GM08714 (cell line): Measurements from ENCODE around the gene ABCF2.

Experiments
- H3K4me3 ChIP-seq: fragments of 200-500 bp; sonication (Bioruptor generic); 2 replicates; pipeline ENCODE4 v1.5.1; 2014; ENCODE audit warnings: mild to moderate bottlenecking, low read length, inconsistent platforms
- ZNF274 ChIP-seq: IDR thresholded peaks from 2 replicates; pipeline ENCODE4 v1.6.1; 2012; ENCODE audit warnings: mild to moderate bottlenecking, low read depth, low read length

The ABCF2 gene

DNA sequence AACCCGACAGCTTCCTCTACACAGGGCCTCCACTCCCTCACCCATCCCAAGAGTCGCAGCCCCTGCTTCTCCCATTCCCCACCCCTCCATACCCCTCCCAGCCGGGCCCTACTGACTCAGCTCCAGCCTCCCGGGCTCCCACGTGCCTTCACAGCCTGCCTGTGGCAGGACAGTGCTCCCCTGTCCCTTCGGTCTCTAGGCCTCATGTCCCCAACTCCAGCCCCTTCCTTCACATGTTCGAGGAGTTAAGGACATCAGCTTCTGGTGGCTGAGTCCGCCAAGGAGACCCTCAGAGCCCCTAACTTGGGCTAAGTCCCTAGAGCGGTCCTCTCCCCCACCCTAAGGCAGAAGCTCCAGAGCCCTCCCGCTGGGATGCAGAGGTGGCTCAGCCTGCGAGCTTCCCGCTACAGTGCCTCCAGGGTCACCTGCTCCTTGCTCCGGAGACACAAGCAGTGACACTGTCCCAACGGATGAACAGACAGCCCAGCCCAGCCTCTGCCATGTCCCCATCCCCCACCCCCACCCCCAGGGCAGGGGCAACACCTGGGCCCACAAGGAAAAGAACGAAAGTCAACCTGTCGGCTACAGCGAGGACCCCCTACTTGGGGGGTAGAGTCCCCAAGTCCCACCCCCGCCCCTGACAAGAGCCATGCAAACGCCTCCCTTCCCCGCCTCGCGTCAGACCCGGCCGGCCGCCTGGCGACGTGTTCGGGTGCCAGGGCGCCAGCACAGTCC is 20.8 kb upstream of the ABCF2 start:
- no peak overlapping the region for H3K4me3 ChIP-seq

DNA sequence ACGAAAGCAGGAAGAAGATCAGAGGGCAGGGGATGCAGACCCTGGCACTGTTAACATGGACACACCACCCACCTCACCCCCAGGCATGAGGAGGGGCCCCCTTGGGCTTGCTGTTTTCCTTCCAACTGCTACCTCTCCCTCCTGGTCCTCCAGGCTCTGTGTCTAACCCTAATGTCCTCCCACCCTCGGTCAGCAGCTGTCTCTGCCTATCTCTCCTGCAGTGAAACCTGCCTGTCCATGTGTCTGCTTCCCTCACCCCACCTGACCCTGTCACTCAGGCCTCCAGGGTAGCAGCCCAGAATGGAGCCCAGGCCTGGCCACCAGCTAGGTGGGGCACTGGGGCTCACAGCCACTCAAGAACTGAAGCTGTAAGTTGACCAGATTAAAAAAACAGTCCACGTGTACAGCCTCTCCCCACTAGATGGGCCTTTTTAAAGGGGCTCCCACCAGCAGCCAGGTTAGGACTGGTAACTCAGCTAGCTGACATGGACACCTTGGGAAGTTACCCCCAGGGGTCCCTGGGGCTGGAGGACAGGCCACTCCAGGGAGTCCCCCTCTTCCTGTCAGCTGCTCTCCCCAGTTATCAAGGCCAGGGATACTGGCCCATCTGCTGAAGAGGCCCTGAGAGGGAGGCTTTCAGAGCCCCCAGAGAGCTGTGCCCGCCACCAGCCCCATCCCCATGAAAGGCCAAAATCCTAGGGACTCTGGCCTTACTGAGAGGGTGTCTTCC is 20.0 kb upstream of the ABCF2 start:
- no peak overlapping the region for H3K4me3 ChIP-seq
- no peak for TF ChIP-seq ZNF274

More for the DNA sequence above, 20.8 kb upstream of the ABCF2 start:
- TF ChIP-seq ZNF274: no peak

DNA sequence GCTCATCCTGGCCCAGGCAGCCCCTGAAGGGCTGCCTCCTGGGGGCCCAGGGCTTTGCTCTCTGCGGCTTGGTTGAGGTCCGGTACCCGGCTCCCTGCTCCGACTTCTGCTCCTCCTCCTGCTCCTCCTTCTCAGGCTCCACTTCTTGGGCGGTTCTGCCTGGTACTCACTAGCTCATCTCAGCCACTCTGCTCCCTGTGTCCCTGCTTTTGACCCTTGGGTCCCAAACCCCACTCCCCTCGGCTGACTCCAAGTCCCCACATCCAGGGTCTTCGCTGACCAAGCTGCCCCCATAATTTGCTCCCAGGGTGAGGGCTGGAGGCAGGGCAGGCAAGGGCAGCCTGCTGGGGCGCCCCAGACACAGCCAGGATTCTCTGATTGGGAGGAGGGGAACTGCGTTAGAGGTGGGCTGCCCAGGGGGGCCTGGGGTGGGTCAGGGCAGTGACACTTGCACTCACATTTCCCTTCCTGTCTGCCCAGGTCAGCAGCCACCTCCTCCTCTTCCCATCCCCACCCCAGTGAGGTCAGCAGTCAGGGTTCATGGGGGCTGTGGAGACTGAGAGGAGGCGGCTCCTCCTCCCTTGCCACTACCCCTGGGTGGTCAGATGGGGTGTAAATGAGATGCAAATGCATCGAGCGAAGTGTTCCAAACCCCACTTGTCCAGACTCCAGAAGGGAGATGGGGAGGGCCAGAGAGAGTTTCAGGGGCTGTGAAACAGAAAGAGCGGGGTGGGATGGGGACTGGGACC is 19.3 kb upstream of the ABCF2 start:
- no peak overlapping the region for H3K4me3 ChIP-seq
- TF ChIP-seq ZNF274: no peak

DNA sequence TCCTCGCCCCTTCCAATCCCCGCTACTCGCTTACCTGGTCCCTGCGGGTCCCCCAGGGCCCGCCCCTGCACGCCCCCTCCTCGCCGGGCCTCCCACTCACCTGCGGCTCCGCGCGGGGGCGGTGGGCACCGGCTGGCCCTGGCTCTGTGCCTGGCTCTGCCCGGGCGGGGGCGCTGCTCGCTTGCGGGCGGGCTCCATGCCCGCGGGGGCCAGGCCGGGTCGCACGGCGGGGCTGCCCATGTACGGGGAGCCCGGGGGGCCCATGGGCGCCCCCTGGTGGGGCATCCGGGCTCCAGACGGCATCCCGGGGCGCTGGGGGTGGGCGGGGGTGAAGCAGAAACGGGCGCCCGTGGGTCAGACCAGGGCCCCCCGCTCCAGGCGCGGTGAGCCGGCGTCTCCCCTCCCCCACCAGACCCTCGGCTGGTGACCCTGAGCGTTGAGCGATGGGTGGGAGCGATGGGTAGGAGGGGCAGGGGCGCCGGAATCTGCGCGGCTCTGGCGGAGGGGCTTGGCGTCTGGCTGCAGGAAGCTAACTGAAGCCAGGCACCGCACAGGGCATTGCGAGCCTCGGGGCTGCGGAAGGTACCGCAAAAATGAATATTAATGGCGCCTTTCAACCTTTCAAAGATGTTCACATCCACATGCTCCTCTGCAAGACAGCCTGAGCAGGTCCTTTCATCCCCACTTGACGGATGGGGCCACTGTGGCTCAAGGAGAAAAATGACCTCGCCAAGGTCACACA is 18.5 kb upstream of the ABCF2 start:
- no peak for TF ChIP-seq ZNF274
- H3K4me3 ChIP-seq: peak overlapping the region; percentile 6; the same call in 1 of the 2 replicates

DNA sequence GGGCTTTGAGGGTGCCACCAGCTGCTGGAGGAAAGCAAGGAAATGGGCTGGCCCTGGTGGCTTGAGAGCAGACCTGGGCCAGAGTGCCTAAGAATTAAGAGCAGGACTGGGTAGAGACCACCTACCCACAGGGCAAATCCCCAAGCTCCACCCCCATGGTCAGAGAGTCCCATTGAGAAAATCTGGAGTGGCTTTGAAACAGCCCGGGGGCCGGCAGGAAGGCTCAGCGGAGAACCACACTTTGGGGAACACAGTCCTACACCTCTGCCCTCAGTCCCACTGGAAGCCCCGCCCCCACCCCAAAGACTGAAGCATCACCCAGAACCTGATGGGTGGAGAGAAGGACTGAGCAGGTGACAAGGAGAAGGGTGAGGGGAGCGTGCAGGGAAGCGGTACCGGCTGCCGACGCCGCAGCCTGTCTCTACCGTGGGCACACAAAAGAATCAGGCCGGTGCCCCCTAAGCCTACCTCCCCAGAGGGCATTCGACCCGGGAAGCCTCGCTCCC is 17.9 kb upstream of the ABCF2 start:
- H3K4me3 ChIP-seq: peak overlapping the region; percentile 6; the same call in 1 of the 2 replicates
- TF ChIP-seq ZNF274: no peak

DNA sequence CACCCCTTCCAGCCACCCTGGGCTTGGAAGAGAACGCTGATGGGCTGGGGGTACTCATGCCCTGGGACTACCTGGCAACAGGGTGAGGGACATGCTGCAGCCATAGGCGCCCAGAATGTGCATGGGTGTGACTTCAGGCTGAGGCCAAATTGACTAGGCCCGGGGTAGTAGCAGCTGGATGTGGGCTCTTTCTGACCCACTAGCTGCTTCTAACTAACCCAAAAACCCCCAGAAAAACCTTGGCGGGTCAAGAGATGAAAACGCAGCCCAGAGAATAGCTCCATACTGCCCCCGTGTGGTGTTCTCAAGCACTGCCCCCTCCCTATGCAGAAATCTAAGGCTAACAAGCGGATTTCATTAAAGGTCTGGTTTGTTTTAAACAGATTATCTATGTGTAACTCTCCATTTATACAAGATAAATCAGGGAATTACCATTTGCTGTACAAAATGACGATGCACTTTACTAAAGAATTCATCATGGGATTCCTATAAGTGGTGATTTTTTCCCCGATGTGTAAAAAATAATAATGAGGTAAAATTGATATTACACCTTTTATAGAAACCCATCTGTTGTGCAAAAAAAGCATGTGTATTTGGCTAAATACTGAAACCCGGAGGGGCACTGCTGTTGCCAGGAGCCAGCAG is 17.3 kb upstream of the ABCF2 start:
- no peak for TF ChIP-seq ZNF274
- H3K4me3 ChIP-seq: no peak overlapping the region

DNA sequence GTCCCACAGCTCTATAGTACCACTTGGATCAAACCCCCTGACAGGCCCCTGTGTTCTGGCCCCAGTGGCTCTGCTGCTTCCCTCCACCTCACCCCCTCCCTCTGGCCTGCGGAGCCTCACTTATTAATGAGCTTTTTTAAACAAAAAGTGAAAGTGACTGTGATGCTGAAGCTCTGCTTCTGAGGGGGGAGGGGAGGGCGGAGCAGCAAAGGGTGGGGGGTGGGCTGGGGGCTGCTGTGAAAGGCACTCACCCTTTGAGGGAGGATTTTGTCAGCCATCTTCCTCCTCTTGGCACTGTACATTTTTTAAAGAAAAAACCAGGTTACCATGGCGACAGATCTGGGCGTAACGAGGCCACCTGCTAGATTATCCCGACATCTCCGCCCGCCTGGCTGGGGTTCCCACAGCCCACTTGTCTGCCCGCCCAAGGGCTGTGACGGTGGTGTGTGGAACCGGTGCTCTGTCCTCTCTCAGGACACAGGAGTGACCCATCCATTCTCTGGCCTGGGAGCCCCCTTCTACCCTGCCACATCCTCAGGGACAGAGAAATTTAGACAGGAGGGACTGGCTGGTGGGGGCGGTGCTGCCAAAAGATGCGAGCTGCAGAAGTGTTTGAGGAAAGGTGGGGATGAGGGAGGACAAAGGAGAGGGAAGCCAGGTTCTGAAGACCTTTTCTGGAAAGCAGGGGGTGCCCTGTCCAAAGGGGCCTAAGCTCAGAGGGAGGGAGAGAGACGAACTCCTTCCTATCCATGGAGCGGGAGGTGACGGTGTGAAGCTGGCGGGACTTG is 16.6 kb upstream of the ABCF2 start:
- no peak for TF ChIP-seq ZNF274
- no peak overlapping the region; the same call in 1 of the 2 replicates for H3K4me3 ChIP-seq

DNA sequence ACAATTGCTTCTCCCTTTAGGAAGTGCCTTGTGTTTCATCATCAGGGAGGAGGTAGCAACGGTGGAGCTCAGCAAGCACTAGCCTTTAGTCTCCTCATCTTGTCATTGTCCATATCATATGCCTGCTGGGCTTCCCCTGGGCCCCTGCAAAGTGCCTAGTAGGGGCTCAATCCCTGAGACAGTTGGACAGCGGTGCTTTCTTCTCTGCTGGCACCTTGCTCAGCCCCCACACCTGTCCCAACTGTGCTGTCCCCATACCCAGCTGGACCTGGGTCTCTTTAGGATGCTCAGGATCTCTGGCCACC is 16.0 kb upstream of the ABCF2 start:
- TF ChIP-seq ZNF274: no peak

DNA sequence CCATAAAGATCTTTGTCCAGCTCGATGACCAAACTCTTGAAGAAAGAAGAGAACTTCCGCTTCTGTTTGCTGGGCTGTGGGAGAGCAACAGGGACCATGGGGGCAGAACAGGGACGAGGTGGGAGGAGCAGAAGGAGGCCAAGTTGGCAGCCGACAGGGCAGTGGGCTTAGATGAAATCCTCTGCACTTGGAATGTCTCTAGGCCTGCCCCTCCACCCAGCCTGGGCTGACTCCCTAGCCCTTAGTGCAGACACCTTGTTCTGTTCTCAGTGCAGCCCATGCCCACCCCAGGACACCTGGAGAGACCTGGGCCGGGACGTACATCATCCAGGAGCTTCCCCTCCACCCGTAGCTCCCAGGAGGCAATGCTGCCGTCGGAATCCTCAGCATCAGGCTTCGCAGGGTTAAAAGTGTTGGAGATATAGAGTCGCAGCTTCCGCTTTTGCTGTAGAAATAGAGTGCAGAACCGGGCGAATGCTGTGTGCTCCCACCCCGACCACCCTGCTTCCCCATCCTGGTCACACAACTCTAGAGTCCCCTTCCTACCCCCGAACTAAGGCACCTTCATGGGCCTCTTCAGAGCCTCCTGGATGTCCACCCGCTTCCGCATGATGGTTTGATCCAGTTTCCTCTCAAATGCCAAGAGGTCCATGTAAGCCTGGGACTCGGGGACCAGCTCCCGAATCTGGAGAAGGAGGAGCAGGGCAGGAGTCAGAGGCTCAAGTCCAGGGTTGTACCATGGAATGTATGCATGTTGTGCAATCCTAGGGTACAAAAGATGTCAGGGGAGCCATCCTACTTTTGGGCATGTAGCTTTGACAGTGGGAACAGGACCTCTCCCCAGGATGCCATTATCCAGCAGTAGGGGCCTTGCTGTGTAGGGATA is 15.4 kb upstream of the ABCF2 start:
- TF ChIP-seq ZNF274: no peak
- no peak overlapping the region for H3K4me3 ChIP-seq

More for the DNA sequence above, 16.0 kb upstream of the ABCF2 start:
- no peak overlapping the region for H3K4me3 ChIP-seq

DNA sequence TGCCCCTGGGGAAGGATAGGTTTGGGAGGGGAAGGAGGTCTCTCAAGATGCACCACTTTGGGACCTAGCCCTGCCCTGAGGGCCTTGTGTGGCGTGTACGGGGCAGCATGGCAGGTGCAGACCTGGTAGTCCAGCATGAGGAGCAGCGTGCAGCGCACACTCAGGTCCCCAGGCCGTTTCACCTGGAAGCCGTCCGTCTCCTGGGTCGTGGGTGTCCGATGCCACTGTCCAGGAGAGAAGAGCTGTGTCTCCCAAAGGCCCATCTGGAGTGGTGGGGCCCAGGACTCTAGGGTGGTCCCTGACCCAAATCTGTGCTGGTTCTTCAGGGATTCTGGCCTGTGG is 14.7 kb upstream of the ABCF2 start:
- H3K4me3 ChIP-seq: no peak overlapping the region
- TF ChIP-seq ZNF274: no peak

DNA sequence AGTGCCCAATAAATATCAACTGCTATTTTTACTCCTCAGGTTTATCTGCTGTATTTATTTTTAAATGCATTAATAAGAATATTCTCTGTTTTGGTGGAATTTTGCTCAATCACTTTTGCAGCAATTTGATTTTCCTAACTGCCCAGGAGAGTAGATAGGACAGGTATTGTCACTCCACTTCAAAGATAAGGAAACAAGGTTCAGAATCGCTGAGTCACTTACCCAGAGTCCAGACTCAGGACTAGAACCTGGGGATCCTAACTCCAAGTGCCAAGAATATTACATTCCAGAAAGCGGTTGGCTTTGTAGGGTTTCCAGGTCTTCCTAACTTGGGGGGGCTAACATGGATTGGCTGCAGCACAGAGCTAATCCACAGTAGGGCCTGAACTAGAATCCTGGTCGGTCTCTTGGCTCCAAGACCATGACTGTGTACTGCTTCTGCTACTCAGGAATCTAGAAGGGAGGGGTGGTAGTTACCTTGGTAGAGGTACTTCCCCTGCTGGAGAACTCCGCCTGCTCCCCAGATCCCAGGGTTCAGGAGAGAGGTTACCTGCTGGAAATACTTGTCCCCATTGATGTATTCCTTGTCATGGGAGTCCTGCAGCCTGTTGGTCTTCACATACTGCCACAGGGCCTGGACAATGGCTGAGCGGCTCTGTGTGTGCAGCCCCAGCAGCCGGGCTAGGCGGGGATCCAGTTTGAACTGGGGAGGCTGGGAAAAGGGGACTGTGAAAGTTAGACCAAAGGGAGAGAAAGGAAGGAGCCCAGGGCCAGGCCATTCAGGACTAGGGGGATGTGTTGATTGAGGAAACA is 14.1 kb upstream of the ABCF2 start:
- no peak overlapping the region for H3K4me3 ChIP-seq
- TF ChIP-seq ZNF274: no peak

DNA sequence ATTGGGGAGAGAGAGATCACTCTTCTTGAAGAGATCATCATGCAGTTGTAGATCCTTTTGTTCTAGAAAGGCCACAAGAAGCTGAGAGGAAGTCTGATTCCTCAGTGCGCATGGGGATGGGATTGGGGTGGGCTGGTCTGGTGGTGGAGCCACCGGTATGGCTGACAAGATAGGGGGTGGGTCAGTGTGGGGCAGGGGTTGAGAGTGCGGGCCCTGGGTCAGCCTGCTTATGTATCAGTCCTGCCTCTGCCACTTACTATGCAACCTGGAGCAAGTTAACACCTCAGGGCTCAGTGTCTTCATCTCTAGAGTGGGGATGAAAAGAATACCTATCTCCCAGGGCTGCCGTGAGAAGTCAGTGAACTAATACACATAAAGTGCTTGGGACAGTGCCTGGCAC is 13.5 kb upstream of the ABCF2 start:
- TF ChIP-seq ZNF274: no peak
- H3K4me3 ChIP-seq: no peak overlapping the region
